HepG2 (cell line): Measurements from ENCODE around the gene USB1.

Source experiments
- HBP1 ChIP-seq: IDR thresholded peaks from 2 replicates; pipeline ENCODE4 v1.6.1; 2016; ENCODE audit warnings: low read depth, control low read depth
- U2AF2 ChIP-seq: fragments of 200-400 bp; formaldehyde crosslinking; IDR thresholded peaks from 2 replicates; pipeline ENCODE4 v1.6.1; 2017; ENCODE audit warnings: low read depth, mild to moderate bottlenecking, low read length
- ZNF639 ChIP-seq: conservative IDR thresholded peaks from 2 replicates; pipeline ENCODE4 v1.6.1; 2018; ENCODE audit warnings: missing genetic modification reagents

DNA sequence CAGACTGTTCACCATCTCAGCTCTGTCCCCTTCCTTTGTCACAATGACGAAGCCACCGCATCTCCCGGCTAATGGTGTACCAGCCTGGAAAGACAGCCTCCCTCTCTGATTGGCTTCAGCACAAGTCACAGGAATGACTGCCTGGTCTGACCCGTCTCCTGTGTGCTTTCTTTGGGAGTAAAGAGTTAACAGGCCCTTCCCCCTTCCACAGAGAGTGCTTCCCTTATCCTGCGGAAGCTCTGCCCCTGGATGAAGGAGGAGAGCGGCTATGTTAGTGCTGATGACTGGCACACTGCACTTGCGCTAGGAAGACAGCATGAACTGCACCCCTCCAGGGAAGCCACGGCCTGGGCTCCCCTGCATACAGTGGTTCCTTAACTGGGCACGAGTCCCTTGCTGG lies 11.3 kb downstream of the USB1 start:
- TF ChIP-seq HBP1 (no peak), U2AF2 (no peak), ZNF639 (CRISPR knock-in tag) (no peak)
